Stimulated activated CD8-positive, alpha-beta memory T cell treated with anti-CD3 and anti-CD28 coated beads, Interleukin-2, amount 100 ng/mL, for 1 hour (primary cell): ENCODE data around the gene CCDC80.

ENCODE experiments used
- DNase-seq, 2 donors: peaks; one replicate each; pipeline ENCODE4 v3.0.0-alpha.2; 2020; ENCODE audit warnings: low read depth in 2 of 2

The CCDC80 gene, protein sequence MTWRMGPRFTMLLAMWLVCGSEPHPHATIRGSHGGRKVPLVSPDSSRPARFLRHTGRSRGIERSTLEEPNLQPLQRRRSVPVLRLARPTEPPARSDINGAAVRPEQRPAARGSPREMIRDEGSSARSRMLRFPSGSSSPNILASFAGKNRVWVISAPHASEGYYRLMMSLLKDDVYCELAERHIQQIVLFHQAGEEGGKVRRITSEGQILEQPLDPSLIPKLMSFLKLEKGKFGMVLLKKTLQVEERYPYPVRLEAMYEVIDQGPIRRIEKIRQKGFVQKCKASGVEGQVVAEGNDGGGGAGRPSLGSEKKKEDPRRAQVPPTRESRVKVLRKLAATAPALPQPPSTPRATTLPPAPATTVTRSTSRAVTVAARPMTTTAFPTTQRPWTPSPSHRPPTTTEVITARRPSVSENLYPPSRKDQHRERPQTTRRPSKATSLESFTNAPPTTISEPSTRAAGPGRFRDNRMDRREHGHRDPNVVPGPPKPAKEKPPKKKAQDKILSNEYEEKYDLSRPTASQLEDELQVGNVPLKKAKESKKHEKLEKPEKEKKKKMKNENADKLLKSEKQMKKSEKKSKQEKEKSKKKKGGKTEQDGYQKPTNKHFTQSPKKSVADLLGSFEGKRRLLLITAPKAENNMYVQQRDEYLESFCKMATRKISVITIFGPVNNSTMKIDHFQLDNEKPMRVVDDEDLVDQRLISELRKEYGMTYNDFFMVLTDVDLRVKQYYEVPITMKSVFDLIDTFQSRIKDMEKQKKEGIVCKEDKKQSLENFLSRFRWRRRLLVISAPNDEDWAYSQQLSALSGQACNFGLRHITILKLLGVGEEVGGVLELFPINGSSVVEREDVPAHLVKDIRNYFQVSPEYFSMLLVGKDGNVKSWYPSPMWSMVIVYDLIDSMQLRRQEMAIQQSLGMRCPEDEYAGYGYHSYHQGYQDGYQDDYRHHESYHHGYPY

DNA sequence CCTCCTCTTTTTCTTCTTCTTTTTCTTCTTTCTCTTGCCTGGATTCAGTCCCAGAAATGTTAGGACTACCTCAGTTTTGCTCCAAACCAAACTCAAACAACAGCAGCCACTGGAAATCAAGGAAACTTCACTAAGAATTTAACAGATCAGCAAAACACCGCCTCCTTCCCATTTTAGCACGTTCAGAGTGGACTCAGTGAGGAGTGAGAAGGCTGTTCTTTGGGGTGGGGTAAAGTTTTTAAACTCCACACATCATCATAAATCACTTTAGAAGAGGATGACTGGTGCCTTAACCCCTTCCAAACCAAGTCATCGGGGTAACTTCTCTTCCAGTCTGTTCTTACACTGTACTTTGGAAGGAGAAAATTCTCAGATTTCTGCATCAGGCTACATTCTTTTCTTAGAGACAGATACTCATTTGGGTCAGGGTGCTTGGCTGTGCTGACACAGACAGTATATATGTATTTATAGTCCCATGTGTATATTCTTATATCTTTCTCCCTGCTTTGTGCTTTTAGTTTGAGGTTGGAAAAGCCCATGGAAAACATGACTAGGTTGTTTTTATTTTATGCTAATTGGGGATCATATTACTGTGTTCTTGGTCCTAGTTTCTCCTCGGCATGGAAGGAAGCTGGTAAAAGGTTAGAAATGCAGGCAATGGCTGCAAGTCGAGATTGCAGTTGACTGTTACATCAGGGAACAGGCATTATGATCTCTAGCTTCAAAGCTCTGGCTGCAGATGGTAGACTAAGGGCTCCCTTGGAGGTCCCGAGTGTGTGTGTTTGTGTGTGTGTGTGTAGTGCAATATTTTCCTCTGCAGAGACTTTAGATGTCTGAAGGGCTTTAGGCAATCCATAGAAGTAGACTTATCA is at the start of gene CCDC80:
TSS of gene CCDC80 (minus strand) at position 214 of the 872 bp plus-strand sequence. CDS start 1,238 bp downstream, outside the sequence.
- no peak for DNase-seq

DNA sequence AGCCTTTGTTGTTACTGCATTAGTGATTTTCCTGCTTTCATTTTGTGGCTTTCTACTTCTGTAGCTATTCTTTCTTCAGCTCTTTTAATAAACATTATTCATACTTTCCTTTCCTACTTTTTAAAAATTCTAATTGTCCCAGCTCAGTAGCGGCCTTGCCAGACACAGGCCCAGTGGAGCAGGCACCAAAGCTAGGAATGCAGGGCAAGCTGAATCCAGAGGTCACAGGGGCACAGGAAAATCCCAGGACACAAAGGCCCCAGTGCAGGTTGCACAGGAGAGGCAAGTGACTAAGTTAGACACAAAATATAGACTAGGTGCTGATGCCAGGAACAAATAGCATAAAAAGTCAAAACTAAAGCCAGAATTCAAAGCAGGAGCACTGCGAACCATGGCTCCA is 49.0 kb upstream of the CCDC80 start:
- DNase-seq: no peak

DNA sequence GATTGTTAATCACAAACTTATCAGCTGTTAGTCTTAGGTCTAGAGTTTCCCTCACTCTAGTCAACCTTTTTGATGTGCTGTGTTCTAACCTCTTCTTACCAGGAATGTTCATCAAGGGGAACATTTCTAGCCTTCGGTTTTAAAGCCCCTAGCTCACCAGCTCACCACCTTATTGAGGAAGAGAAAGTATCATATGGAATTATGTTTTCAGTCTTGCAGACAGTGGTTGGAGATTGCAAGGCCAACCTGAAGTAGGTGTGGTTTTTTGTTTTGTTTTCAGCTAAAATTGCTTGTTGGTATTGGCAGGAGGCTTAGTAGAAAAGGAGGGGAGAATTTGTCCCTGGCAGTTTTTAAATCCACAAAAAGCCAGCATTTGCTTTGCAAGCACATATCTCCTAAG is 48.4 kb upstream of the CCDC80 start:
- no peak for DNase-seq

DNA sequence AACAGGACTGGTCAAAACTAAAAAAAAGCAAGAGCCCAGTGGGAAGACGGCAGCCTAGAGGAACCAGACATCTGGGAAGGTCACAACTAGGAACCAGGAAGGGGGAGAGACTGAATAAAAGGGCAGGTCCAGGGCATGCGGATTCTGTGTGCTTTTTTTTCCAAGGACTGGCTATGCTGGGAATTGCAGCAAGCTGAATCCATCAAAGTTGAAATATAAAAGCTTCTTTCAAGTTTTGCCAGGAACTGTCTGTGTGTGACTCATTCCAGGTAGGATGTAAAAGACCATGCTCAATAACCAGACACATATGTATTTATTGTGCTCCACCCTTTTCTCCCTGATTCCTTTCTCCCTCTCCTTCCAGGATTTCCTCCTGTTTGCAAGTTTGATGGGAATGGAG is 47.9 kb upstream of the CCDC80 start:
- no peak for DNase-seq

DNA sequence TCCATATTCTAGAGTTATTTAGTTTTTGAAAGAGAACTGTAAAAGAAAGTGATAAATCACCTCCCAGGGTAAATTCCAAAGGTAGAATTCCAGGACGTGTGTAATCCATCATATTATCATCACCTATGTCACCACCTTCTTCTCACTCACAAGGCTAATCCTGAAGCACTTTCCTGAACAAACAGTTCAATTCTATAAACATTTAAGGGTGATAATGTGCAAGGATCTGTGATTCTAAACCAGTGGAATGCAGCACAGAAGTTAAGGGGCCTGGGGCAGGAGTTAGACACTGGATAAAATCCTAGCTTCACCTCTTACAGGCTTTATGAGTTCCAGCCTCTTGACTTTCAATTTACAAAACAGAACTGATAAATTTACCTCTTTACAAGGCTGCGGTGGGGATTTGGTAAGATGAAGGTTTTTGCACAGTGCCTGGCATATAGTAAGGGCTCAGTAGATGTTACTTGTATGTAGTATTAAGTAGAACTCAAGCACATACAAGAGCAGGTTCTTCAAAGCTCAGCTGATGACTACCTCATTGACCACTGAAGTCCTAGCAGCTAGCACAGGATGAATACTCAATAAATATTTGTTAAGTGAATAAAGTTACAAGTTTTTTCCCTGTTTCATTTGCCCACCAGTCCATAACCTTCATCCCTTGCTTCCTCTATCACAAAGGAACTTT is 47.3 kb upstream of the CCDC80 start:
- DNase-seq: no peak

DNA sequence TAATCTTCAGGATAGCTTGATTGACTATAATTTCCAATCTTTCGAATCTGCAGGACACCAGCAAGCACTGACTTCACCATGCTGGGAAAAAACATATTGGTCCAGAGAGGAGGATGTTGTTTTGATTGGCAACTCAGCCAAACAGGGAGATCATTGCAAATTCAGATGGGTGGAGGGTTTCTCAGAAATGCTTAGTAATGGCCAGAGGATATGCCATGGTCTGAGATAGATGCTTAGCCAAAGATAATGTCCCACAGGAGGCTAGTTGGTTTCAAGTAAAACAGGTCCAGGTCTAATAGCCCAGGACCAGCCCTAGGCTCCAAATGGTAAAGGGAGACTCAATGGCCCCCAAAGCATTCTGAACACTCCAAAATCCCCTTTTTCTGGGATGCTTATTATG is 46.7 kb upstream of the CCDC80 start:
- DNase-seq: no peak

DNA sequence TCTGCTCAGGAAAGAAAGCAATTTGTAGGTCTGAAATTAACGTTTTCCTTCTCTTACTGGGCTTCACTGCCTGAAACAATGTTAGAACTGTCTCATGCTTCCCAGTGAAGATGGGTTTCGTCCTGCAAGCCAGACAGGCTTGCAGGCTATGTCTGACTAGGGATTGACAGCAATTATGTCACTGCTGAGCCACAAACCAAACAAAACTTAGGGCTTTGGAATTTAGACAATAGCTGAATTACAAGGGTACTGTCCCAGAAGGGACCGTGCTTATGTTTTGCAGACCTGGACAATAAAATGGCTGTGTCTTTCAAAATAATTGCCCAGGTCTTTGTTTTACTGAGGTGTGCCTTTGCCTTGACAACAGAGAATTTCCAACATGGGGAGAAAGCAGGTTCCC is 46.3 kb upstream of the CCDC80 start:
- DNase-seq: no peak

DNA sequence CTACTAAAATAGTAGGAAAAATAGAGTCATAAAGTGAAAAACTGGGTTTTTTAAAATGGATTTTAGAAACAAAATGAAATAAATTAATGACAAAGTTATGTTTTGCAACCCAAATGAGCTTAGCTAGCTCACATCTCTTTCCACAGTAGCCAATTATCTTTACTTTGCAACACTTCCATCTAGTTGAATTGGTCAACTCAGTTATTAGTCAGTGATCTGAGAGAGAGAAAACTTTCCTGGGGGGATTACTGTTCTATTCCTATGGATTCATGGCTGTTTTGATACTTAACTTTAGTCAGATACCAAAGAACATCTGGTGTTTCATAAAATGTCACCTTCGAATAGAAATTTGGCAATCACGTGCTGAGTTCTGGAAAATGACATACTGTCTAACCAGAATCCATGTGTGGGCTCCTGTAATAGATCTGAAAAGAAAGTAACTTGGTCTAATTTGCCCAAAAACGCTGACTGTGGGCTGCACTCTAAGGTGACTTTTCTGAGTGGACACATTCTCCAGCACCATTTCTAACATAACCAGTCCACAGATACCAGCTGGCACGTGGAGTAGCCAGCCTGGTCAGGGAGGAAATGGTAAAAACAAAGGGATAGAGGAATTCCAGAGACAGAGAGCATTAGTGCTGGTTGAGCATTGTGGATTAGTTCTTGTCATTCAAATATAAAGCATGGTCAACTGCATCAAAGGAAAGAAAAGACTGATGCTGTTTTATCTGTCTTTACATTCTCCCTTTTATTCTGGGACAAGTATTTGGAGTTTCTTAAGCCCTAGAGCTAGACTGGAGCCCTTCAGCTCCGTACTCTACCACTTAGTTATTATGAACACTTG is 45.2 kb upstream of the CCDC80 start:
- DNase-seq: no peak

DNA sequence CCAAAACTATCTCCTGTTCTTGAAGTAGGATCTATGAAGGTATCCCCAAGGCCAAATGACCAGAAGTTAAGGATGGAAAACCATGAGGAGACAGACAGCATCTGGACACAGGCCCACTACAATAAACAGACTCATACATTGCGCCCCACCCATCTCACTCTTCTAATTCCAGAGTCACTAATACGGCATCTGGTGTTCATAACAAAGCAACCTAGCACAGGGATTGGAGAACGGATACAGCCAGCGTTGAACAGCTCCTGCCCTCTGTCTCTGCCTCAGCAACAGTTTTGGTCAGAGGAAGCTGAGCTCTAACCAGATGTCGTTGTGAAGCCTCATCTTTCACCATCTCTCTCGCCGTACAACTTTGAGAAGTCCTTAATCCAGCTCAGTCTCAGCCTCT is 44.5 kb upstream of the CCDC80 start:
- no peak for DNase-seq

DNA sequence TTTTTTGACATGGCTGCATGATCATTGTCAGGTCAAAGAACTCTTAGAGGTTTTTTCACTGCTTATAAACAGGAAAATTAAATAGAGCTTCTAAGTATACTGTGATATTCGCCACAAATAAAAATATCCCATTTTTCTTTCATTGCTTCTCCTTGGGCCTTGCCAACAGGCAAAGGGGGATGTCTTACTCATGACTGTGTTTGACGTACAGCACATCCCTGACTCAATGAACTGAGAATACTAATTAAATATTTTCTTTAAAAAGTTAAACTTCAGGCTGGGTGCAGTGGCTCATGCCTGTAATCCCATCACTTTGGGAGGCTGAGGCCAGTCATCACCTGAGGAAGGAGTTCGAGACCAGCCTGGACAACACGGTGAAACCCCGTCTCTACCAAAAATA is 41.4 kb upstream of the CCDC80 start:
- no peak for DNase-seq

DNA sequence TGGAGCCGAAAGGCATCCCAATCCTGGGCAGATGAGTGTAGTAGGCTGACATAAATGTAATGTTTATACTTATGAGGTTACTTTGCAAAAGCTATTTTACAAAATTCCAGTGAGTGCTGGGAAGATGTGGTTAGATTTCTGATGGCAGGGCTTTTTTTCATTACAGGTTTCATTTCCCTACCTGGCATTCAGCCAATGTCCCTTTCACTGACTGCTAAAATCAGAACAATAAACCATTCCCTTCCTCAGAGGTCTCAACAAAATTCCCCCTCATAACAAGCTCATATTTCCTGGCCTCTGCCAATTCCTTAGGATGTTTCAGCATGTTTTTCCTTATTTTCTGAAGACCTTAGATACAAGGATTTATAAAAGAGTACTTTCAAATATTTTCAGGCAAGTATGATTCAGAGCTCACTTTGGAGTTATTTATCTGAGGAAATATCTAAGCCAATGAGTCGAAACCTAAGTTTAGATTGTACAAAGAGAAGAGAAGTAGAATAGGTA is 40.9 kb upstream of the CCDC80 start:
- no peak for DNase-seq

DNA sequence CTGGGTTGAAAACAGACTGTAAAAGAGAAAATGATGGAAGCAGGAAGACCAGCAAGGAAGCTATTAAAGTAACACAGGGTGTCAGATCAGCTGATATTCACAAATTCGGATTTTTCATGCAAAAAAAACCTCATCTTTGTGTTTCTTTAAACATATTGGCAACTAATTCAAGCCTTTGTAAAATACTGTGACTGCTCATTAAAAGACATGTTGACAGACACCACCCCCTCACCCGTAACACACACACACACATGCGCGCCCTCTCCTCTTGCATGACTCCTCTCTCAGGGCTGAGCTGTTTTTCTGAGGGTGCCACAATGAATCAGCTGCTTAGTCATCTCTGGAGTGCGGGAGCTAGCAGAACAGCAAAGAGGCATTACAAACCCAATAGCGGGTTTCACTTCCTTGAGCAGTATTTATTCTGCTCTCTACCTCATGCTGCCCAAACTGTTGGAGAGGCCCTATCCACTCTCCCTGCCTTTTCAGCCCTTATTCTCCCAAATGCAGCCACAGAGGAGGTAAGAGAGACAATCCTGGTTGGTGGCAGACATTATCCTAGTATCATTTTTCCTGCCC is 35.8 kb upstream of the CCDC80 start:
- peak; percentile 46 to 50 for DNase-seq

DNA sequence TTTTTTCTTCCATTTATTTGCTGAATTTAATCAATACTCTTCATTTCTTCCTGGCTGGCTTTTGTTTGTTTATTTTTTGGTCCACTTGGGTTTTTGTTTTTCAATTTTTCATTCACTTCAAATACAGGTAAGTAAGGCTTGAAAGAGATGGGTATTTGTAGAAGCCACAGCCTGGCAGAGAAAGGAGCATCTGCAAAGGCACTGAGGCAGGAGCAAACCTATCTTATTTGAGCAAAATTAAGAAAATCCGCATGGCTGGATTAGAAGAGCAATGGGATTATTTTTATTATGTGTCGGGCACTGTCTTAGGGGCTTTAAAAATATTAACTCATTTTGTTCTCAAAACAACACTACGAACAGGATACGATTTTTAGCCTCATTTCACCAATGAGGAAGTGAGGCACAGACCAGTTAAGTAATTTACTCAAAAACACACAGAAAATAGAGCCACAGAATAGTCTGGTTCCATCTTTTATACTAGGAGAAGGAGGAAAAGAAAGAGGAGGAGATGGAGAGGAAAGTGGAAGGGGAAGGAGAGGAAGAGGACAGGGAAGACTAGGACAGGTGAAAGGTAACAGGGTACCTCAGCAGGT is 35.1 kb upstream of the CCDC80 start:
- no peak for DNase-seq

DNA sequence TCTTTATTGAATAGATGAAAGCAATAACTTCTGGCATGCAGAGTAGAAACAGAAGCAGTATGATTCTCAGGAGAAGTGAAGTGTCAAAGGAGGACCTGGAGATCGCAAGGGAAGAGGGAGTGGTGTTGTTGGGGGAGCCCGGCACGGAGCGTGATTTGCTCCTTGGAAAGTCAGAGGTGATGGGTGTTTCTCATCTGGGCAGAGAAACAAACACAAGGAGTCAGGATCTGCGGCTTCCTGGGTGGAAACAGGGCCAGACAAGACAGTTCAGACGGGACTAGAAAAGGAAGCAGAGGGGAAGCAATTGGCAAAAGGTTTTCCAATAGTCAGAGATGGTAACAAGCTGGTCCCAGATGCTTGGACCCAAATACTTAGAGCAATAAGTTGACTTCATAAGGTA is 34.4 kb upstream of the CCDC80 start:
- DNase-seq: no peak

DNA sequence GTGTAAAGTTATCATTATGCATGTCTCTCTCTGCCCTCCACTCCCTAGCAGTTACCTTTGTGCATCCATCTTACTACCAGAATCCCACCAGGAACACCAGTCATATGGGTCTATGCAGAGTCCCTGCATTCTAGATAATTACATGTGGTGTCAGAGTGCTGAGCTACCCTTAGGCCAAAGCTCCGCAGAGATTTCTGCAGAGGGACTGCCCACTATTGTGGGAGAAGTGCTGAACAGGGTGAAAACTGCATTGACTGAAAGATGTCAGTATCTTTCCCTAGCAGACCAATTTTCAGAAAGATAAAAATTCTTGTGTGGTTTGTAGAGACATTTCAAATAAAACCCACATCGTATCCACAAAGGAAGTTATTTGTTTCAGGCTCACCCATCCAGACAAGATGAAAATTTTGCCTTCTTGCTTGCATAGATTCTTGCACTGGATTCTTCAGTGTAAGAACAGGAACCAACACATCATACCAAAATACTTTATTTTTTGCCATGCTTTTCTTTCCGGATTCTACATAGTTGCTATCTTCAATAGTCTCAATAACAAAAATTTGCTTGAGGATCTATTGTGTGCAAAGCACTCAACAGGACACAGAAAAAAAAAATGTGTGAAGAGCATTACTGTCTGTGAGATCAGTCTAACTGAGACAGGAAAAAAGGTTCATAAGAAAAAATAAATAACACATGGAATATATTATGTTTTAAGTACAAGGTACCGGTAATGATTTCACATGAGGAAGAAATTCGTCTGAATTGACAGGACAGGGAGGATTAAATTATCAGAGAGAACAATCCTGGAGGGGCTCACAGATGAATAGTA is 32.0 kb upstream of the CCDC80 start:
- DNase-seq: no peak

DNA sequence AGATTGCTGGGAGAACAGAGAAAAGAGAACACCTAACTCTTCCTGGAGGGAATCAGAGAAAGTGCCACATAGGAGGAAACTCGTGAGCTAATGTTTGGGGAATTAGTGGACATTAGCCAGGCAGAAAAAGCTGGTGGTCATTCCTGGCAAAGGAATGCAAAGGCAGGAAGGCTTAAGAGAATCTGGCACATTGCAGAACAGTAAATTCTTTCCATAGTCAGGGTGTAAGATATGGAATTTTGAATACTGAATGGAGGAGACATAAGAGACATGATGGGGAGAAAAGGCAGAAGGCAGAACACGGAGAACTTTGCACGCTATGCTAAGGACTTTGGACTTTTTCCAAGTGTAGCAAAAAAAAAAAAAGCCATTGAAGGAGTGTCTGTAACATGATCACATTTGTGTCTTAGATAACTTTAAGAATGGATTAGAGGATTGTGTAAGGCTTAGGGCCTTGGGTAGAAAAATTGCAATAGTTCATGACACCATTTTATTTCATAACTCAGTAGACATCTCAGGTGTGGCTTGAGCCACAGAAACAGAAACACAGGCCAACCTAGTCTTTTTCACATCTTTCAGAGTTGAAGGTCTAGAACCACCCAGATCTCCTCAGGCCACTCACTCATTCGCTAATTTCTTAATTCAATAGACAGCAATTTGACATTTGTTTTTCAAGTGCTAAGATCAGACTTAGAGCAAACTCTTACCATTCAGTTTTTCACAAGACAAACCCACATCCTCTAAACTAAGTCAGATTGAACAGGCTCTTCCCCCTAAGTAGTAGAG is 31.2 kb upstream of the CCDC80 start:
- DNase-seq: no peak

DNA sequence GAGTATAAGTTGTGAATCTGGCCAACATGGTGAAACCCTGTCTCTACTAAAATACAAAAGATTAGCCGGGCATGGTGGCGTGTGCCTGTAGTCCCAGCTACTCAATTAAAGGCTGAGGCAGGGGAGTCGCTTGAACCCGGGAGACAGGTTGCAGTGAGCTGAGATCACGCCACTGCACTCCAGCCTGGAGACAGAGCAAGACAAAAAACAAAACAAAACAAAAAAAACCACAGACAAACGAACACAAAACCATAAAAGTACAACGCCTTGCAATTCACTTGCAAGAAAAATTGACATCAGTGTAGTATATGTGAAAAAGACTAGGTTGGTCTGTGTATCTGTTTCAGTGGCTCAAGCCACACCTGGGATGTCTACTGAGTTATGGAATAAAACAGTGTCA is 29.9 kb upstream of the CCDC80 start:
- no peak for DNase-seq

DNA sequence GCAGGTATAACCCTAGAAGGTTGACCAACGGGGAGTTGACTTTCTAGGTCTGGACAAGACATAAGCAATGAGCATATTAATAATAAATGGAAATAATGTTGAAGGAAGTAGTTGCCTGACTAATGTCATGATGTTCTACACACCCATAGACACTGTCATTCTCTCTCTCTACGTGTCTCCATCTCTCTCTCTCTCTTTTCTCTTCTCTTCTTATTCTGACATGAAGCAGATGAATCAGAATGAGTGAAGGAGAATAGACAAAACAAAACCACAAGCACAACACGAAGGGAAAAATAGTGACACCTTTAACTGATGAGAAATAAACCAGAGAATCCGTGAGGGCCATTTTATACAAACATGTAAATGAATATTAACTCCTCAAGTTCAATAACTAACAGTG is 26.7 kb upstream of the CCDC80 start:
- no peak for DNase-seq
